Measurements from ENCODE around the gene IL26. TPM values are rescaled to one million over a fixed set of nuclear protein-coding genes. Genes with fewer than 3 reads are reported as not detected.
A peak's percentile ranks its signal among the peaks of the same experiment; 100 is the strongest.

Gene IL26
- total and polyA plus RNA-seq, 12 donors, result not detected

GRCh38 chr12:68240975-68241374 is 15.4 kb upstream of the IL26 start:
- Histone ChIP-seq H3K9me3 (no peaks in the 10 kb centered on the region), H3K27ac (peak overlapping the region in 5 of 10 donors; percentile 23 to 70 (median 46)), H3K4me3 (peak overlapping the region in 3 of 10 donors; percentile 6 to 19 (median 14)), H3K36me3 (no peaks in the 10 kb centered on the region), H3K27me3 (no peaks in the 10 kb centered on the region), H3K4me1 (peaks cover 0 to 50% (median 16%) of the 10 kb centered on the region in 9 donors)
- intact Hi-C loops (cut with DNase I), result no loop called here
- DNase-seq, result no peak
- no peak for TF ChIP-seq CTCF (IDR thresholded peaks at IDR 0.05)
- WGBS, 2 donors, result 4 to 7% methylated on average over 1 of the region's 1 CpG
- ATAC-seq, result peak in 7 of 8 donors; percentile 58 to 71 (median 63)

- no peak overlapping the region for H3K27ac ChIP-seq
- DNase-seq, result no peak
- H3K9me3 ChIP-seq, result no peaks in the 10 kb centered on the region
- no peak overlapping the region for H3K4me3 ChIP-seq
- peaks cover 0 to 41% (median 16%) of the 10 kb centered on the region in 9 donors for H3K4me1 ChIP-seq
- intact Hi-C loops (cut with DNase I), result no loop called here
- peak in 1 of 8 donors; percentile 41 for ATAC-seq
- no peaks in the 10 kb centered on the region for H3K36me3 ChIP-seq
- no peaks in the 10 kb centered on the region for H3K27me3 ChIP-seq
- TF ChIP-seq CTCF (IDR thresholded peaks at IDR 0.05), result no peak
- 50 to 59% methylated on average over 1 of the region's 1 CpG for WGBS, 2 donors
Observed at GRCh38 chr12:68240079-68240478, 14.5 kb upstream of the IL26 start.

GRCh38 chr12:68239309-68239982 is 13.8 kb upstream of the IL26 start:
- intact Hi-C loops (cut with DNase I), result loop anchor here in 2 of 10 donors (5.0 kb wide), 1 partner anchor 78 kb away; no protein-coding TSS in a partner anchor
- H3K36me3 ChIP-seq, result no peaks in the 10 kb centered on the region
- no peak for DNase-seq
- no peak for TF ChIP-seq CTCF (IDR thresholded peaks at IDR 0.05)
- H3K4me3 ChIP-seq, result no peak overlapping the region
- no peak for ATAC-seq
- H3K9me3 ChIP-seq, result no peaks in the 10 kb centered on the region
- H3K27ac ChIP-seq, result no peak overlapping the region
- WGBS, 2 donors, result 91 to 93% methylated on average over 6 of the region's 6 CpGs
- H3K27me3 ChIP-seq, result no peaks in the 10 kb centered on the region
- peaks cover 0 to 37% (median 15%) of the 10 kb centered on the region in 9 donors for H3K4me1 ChIP-seq

GRCh38 chr12:68237619-68238018 is 12.0 kb upstream of the IL26 start:
- peak overlapping the region in 3 of 10 donors; percentile 24 to 41 (median 27) for H3K27ac ChIP-seq
- no peak for TF ChIP-seq CTCF (IDR thresholded peaks at IDR 0.05)
- no peaks in the 10 kb centered on the region for H3K9me3 ChIP-seq
- ATAC-seq (peak in 4 of 8 donors; percentile 35 to 47 (median 40)), DNase-seq (no peak)
- no peaks in the 10 kb centered on the region for H3K36me3 ChIP-seq
- 30 to 42% methylated on average over 2 of the region's 2 CpGs for WGBS, 2 donors
- intact Hi-C loops (cut with DNase I), result loop anchor here in 2 of 10 donors (5.0 kb wide), 1 partner anchor 80 kb away; no protein-coding TSS in a partner anchor
- H3K4me1 ChIP-seq, result peaks cover 0 to 37% (median 15%) of the 10 kb centered on the region in 9 donors
- H3K27me3 ChIP-seq, result no peaks in the 10 kb centered on the region
- no peak overlapping the region for H3K4me3 ChIP-seq

Data from heart right ventricle (tissue), 16 donors.